ENCODE data around the gene SLC35G1.

The SLC35G1 gene

GRCh38 chr10:93897070-93897780 is 3.4 kb downstream of the SLC35G1 start:
- H3K4me1 ChIP-seq = no peaks in the 10 kb centered on the region
- H3K4me3 ChIP-seq (ENCODE audit: low read depth, low read length) = no peak overlapping the region
- no peak for TF ChIP-seq CTCF (IDR thresholded peaks at IDR 0.05; ENCODE audit: low read depth, low read length)

GRCh38 chr10:93899109-93899508 is 5.3 kb downstream of the SLC35G1 start:
- TF ChIP-seq CTCF (IDR thresholded peaks at IDR 0.05; ENCODE audit: low read depth, low read length) = no peak
- Histone ChIP-seq H3K9me3 (no peaks in the 10 kb centered on the region), H3K4me3 (ENCODE audit: low read depth, low read length) (no peak overlapping the region), H3K4me1 (no peaks in the 10 kb centered on the region), H3K36me3 (peaks cover 14% of the 10 kb centered on the region), H3K27me3 (no peaks in the 10 kb centered on the region)
- DNase-seq = no peak

More at GRCh38 chr10:93897070-93897780, 3.4 kb downstream of the SLC35G1 start:
- no peak for DNase-seq
- no peaks in the 10 kb centered on the region for H3K9me3 ChIP-seq
- peaks cover 14% of the 10 kb centered on the region for H3K36me3 ChIP-seq
- H3K27me3 ChIP-seq = no peaks in the 10 kb centered on the region

GRCh38 chr10:93903051-93903450 is 9.3 kb downstream of the SLC35G1 start:
- no peak for DNase-seq
- no peaks in the 10 kb centered on the region for H3K4me1 ChIP-seq
- H3K27me3 ChIP-seq = no peaks in the 10 kb centered on the region
- no peak overlapping the region for H3K4me3 ChIP-seq (ENCODE audit: low read depth, low read length)
- no peaks in the 10 kb centered on the region for H3K9me3 ChIP-seq
- no peak for TF ChIP-seq CTCF (IDR thresholded peaks at IDR 0.05; ENCODE audit: low read depth, low read length)
- H3K36me3 ChIP-seq = peaks cover 14% of the 10 kb centered on the region

GRCh38 chr10:93904901-93905300 is 11.1 kb downstream of the SLC35G1 start:
- no peak for DNase-seq
- Histone ChIP-seq H3K4me3 (ENCODE audit: low read depth, low read length) (no peak overlapping the region), H3K4me1 (no peaks in the 10 kb centered on the region), H3K9me3 (no peaks in the 10 kb centered on the region), H3K27me3 (no peaks in the 10 kb centered on the region), H3K36me3 (peaks cover 7% of the 10 kb centered on the region)
- TF ChIP-seq CTCF (IDR thresholded peaks at IDR 0.05; ENCODE audit: low read depth, low read length) = no peak

GRCh38 chr10:93907059-93907458 is 13.3 kb downstream of the SLC35G1 start:
- H3K4me3 ChIP-seq (ENCODE audit: low read depth, low read length) = no peak overlapping the region
- no peaks in the 10 kb centered on the region for H3K27me3 ChIP-seq
- TF ChIP-seq CTCF (IDR thresholded peaks at IDR 0.05; ENCODE audit: low read depth, low read length) = no peak
- H3K9me3 ChIP-seq = no peaks in the 10 kb centered on the region
- H3K4me1 ChIP-seq = no peaks in the 10 kb centered on the region
- H3K36me3 ChIP-seq = no peaks in the 10 kb centered on the region; the same call in none of the 2 replicates
- no peak for DNase-seq

- H3K36me3 ChIP-seq = peaks cover 2% of the 10 kb centered on the region; the same call in 1 of the 2 replicates
- H3K4me3 ChIP-seq (ENCODE audit: low read depth, low read length) = no peak overlapping the region
- no peaks in the 10 kb centered on the region for H3K9me3 ChIP-seq
- no peak for DNase-seq
- H3K4me1 ChIP-seq = no peaks in the 10 kb centered on the region; the same call in 1 of the 2 replicates
- H3K27me3 ChIP-seq = no peaks in the 10 kb centered on the region
- TF ChIP-seq CTCF (IDR thresholded peaks at IDR 0.05; ENCODE audit: low read depth, low read length) = no peak
Measured at GRCh38 chr10:93911866-93912265, 18.1 kb downstream of the SLC35G1 start.
